Activated T-helper 9 cell treated with anti-CD3 and anti-CD28 coated beads, Interleukin-2, amount 50 U/mL, for 16 hours (primary cell): ENCODE data around the gene MSRB3.
"Not testable (repeated sequence)": the region's sequence is repeated elsewhere in the genome, so short reads cannot be mapped to it uniquely, and the experiment has no call there.

Experiments
- DNase-seq: peaks from one replicate; pipeline ENCODE4 v3.0.0-alpha.2; 2020; ENCODE audit warnings: low read depth

The MSRB3 gene

DNA sequence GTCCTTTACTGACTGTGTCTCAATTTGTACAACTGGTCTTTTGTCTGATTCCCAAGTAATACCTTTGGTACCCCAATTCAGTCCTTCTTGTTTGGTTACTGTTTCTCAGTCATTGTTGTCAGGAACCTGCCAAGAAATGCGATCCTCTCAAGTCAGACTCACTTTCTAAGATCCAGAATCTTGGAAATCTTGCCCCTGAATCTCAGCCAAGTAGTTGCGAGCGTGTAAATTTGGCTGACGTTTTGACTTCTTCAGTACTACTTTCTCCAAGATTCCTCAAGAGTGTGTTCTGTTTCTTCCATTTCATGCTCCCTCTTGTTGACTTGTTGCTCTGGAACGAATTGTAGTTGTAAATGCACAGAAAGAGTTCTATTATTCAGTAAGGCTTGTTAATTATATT lies 114.0 kb downstream of the MSRB3 start:
- DNase-seq: no peak

DNA sequence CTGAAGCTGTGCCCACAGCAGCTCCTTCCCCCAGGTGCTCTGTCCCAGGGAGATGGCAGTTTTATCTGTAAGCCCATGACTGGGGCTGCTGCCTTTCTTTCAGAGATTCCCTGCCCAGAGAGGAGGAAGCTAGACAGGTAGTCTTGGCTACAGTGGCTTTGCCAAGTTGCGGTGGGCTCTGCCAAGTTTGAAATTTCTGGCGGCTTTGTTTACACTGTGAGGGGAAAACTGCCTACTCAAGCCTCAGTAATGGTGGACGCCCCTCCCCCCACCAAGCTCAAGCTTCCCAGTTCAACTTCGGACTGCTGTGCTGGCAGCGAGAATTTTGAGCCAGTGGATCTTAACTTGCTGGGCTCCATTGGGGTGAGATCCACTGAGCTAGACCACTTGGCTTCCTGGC lies 124.7 kb downstream of the MSRB3 start:
- no peak for DNase-seq

DNA sequence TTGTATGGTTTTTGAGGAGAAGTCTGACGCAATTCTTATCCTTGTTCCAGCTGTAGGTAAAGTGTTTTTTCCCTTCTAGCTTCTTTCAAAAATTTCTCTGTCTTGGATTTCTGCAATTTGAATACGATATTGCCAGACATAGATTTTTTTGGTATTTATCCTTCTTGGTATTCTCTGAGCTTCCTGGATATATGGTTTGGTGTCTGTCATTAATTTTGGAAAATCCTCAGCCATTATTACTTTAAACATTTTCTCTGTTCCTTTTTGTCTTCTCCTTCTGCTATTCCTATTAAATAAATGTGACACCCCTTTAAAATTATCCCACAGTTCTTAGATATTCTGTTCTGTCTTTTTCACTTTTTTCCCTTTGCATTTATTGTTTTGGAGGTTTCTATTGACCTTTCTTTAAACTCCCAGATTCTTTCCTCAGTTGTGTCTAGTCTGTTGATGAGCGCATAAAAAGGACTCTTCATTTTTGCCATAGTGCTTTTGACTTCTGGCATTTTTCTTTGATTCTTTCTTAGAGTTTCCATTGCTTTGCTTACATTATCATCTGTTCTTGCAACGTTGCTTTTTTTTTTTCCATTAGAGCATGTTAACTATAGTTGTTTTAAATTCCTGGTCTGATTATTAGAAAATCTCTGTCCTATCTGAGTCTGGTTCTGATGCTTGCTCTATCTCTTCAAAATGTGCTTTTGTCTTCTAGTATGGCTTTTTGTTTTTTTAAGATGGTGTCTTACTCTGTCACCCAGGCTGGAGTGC lies 129.1 kb downstream of the MSRB3 start:
- DNase-seq: no peak

DNA sequence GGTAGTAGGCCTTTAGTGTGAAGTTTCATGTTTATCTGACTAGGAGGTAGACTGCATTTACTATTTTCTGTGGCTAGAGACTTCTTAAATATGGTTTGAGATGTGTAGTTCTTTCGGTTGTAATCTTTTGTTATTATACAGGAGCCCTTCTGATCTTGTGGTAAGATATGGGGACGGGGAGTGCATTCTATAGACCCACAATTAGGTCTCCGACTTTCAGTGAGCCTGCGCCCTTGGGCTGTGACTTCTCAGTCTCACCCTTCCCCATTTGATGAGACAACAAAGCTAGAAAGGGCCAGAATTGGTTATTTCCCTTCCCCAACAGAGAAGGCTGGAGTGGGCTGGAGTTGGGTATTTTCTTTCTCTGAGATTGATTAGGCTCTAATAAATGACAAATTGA lies 130.0 kb downstream of the MSRB3 start:
- no peak for DNase-seq

DNA sequence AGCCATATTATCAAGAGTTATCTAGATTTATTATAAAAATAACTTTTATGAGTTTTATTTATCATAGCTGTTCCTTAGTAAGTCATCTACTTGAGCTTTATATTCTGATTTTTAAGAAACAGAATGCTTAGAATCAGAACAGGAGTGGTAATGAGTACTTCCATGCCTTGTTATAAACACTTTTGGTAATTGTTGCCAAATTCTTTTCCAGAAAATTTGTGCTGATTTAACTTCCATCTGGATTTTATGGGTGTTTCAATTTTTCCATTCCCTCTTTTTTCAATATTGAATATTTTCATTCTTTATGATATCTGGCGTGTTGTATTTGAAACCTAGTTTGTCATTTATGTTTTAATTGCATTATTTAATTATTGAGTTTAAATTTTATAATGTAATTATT lies 131.2 kb downstream of the MSRB3 start:
- no peak for DNase-seq

DNA sequence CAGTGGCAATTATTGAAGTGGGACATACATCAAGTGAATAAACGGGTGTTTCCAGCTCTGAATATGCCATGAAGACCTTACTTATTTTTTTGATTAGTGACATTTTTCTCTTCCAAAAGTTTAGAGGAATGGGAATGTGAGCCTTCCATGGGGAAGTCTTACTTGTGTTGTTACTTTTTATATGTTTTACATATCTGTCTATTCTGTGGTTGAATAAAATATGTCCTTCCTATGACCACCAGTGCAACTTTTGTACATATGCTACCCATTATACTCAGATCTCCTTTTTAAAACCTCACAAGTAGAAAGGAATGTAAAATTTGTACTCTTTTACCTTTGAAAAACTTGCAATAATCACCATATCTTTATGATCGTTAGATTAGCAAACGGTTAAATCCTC lies 132.7 kb downstream of the MSRB3 start:
- no peak for DNase-seq

DNA sequence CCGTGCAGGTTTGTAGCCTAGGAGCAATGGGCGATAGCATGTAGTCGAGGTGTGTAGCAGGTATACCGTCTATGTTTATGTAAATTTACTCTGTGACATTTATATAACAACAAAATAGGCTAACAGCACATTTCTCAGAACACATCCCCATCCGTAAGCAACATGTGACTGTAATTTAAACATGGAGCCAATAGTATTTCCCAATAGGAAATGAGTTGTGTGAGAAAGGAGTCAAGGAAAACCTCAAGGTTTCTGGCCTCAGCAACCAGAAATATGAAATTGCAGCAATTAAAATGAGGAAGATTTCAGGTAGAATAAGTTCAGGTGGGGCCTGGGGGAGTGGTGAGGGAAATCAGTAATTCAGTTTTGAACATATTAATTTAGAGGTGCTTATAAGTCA lies 136.0 kb downstream of the MSRB3 start:
- no peak for DNase-seq

DNA sequence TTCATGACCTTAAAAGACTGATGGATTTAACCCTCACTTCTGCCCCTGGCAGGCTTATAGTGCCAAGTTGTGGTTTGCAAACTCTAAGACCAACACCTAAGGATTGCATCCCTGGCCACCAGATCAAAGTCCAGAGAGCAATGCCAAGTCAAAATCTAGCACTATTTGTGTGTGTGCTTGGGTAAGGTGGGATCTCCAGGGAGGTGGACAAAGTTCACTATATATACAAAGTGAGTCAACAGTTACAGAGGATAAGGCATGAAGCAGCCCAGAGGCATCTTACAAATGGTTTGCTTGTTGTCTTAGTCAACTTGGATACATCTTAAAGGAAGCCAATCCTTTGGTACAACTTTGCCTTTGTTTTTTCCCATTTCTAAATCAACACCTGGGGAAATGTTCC lies 137.3 kb downstream of the MSRB3 start:
- no peak for DNase-seq

DNA sequence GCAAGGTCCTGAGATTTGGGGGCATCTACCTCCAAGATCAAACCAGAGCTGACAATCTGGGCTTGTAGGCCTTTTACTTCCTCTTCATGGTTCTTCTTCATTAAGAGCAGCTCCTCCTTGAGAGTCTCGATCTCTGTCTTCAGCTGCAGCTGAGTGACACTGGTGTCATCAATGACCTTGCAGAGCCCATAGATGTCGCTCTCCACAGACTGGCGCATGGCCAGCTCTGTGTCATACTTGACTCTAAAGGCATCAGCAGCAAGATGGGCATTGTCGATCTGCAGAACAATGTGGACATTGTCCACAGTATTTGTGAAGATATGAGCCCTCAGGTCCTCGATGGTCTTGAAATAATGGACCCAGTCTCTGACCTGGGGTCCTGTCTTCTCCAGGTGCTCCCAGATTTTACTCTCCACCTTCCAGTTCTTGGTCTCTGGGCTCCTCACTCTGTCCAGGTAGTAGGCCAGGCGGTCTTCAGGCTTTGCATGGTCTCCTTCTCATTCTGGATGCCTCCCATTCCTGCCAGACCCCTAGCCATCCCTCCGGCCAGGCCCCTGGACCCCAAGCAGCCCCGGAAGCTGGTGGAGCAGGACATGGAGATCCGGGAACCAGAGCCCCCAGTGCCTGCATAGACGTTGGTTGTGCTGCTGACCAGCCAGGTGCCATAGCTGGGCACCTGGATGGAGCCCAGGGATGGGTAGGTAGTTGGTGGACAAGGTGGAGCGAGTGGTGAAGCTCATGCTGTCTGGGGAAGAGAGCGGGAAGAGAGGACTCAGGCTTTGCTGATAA lies 141.0 kb downstream of the MSRB3 start:
- DNase-seq: no peak

DNA sequence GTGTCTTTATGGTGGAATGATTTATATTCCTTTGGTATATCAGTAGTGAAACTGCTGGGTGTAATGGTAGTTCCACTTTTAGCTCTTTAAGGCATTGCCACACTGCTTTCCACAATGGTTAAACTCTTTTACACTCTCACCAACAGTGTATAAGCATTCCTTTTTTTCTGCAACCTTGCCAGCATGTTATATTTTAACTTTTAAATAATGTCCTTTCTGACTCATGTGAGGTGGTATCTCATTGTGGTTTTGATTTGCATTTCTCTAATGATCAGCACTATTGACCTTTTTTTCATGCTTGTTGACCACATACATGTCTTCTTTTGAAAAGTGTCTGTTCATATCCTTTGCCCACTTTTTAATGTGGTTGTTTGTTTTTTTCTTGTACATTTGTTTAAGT lies 142.5 kb downstream of the MSRB3 start:
- DNase-seq: no peak

DNA sequence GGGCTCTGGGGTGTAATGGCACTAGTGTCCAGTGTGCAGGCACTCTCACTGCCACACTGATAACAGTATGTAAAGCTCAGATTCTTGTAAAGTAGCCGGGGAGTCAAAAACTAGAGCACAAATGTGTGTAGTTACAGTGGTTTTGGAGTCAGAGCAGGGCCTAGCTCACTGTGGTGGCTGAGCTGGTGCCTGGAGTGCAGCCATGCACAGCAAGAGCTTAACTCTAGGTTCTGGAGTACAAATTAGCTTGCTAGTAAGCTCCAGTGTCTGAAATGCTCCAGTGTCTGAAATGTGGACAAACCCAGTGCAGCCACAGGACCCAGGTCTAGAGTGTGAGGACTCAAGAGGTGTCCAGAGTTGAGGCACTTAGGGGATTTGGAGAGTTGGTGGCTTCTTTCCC lies 149.2 kb downstream of the MSRB3 start:
- DNase-seq: no peak

DNA sequence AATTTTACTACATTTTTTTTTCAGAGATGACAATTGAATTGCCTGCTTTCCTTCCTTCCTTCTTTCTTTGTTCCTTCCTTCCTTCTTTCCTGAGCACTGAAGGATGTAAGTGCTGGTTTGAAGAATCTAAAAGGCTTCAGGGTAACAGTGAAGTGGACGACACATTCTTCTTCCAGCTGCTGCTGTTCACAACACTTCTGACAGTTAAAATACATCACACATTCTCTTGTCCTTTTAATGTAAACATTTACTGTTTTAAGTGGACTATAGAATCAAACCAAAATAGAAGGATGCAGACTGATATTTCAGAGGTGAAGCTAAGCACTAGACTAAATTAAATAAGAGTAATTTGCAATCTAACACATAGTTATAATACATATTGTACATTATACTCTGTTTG lies 151.5 kb downstream of the MSRB3 start:
- DNase-seq: no peak

DNA sequence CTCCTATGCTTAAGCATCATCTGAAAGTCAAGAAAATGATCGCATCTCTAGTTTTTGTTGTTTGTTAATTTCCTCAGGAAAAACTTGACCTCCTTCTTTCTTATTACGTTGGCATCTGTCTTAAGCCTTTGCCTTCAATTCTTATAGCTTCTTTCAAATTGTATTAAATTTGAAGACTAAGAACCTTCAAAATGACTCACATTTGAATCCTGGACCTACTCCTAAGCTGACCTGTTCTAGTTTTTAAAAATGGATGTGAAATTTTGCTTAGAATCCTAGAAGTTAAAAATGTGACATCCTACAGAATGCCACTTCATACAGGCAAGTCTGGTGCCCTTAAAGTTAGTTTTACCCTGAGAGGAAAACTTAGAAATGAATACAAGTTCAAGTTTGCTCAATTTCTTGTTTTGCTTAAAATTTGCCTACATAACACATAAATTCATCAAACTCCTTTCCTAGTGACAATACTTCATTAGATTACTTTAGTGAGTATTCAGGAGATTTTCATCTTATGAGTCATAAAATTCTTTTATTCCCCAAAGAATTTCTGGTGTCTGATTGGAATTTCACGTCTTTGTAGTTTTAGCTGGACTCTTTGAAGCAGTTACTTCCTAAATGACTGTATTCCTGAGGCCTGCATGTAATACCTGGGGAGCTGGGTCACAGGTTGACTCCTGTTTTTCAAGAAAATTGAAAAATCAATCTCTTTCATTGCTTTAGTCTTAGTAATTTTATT lies 152.3 kb downstream of the MSRB3 start:
- no peak for DNase-seq

DNA sequence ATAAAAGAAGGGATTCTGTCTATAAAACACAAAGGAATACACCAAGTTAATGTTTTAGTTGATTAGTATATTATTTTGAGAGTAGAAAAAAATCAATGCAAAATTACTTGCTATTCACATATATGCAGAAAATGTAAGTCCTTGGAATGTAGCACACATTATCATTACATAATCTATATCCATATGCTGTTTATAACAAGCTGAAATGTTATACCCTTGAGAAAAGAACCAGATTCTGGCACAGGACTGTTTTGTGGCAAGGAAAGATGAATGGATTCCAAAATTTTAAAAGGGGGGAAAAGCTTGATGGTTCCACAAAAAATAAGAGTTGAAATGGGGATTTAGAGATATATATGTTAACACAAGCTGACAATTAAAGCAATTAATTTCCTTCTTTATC lies 153.6 kb downstream of the MSRB3 start:
- DNase-seq: no peak

DNA sequence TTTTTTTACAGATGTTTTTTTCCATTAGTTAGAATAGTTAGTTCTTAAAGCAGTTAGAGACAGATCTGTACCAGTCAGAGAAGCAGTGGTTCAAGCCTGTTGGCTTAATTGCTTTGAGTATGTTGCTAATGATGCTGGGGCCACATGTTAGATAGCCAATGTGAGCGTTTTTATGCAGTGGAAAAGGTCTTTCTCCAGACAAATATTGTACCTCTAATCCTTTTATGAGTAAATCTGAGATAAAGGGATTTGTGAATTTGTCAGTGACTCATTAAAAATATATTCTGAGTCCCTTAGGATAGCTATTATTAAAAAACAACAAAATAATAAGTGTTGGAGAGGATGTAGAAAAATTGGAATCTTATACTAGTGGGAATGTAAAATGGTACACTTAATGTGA lies 154.2 kb downstream of the MSRB3 start:
- no peak for DNase-seq

DNA sequence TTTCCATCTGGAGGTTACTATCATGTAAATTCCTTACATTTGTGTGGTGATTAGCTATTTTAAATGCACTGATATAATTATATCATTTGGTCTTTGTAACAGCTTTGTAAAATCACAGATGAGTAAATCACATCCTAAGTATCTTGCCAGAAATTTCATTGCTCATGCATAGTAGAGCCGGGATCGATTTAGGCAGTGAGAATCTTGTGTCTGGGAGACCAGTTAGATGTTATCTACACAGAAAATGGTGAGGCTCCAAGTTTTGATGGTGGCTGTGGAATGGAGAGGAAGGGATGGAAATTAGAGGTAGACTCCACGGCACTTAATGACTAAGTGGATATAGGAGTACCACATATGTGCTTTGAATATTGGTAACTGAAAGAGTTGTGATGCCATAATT lies 156.3 kb downstream of the MSRB3 start:
- DNase-seq: no peak

DNA sequence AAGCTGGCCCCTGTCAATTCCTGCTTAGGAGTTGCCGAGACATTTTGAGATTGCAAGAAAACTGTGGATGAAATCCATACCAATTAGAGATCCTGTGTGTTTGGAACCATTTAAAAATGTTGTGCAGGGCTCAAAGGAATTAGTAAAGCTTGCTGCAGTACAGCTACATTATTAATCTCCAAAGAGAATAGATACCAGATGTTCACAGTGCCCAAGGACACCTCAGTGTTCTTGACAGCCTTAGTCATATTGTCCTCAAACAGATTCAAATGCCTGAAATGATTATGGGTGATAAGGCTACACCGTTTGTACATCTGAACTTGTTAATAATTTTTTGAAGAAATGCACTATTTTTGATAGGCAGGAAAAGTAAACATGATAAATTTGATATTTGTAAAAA lies 164.6 kb downstream of the MSRB3 start:
- DNase-seq: no peak

DNA sequence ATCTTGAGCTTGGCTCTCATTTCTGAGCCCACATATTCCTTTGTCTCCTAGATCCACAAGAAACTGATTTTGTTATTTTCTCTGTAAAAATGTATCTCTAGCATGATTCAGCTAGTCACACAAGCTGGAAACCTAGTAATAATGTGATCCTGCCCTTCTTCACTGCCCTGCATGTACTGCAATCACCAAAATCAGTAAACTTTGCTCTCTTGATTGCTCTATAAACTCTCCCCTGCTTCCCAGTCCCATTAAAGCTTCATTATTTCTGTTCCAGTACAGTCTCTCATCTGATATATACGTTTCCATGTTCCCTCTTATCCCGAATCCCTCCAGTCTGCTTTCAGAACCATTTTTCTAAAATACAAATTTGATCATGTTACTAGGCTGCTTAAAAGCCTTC lies 166.5 kb downstream of the MSRB3 start:
- DNase-seq: no peak

DNA sequence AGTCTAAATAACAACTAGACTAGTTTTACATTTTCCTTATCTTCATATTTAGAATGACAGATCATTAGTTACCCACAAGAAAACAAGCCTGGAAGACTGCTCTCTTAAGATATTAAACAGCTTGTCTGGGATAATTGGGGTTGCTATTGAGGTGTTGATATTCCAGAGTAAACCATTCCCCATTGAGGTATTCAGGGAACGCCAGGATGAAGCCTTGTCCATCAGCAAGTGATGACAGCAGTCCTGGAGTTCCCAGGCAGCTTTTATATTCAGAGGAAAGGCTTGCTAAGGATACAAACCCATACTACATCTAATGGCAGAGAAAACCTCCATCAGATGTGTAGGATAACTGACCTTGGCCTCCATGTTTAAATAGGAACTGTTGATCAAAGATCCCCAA lies 168.4 kb downstream of the MSRB3 start:
- no peak for DNase-seq

DNA sequence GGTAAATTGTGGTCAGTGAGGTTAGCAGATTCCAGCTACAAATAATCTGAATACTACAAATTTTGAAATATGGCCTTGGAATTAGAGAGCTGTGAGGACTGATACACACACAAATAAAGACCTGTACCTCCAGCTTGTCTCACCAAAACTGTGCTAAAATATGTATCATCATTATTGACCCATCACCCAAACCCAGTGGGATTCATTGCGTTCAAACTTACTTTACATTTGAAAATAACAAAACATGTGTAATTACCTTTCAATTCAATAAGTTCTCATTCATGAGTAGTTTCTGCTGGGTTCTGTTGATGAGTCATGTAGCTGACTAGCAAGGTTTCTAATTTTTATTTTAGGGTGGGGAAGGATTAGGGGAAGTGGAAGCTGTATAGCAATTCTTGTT lies 170.9 kb downstream of the MSRB3 start:
- no peak for DNase-seq

DNA sequence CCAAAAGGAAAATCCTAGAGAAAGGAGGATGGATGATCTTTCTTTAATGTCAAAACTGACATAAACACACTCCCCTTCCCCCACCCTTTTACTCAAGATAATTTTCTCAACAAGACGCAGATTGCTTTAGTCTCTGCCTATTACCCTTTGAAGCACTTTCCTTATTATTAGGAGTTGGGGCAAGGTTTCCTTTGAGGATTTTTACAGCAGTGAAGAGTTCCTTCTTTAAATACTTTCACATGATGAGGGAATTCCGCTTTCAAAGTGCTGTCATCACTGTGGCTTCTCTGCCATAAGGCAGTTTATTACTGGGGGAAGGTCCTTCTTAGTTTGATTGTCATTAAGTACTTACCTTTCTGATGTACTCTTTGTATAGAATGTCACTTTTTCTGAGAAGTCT lies 172.1 kb downstream of the MSRB3 start:
- no peak for DNase-seq

DNA sequence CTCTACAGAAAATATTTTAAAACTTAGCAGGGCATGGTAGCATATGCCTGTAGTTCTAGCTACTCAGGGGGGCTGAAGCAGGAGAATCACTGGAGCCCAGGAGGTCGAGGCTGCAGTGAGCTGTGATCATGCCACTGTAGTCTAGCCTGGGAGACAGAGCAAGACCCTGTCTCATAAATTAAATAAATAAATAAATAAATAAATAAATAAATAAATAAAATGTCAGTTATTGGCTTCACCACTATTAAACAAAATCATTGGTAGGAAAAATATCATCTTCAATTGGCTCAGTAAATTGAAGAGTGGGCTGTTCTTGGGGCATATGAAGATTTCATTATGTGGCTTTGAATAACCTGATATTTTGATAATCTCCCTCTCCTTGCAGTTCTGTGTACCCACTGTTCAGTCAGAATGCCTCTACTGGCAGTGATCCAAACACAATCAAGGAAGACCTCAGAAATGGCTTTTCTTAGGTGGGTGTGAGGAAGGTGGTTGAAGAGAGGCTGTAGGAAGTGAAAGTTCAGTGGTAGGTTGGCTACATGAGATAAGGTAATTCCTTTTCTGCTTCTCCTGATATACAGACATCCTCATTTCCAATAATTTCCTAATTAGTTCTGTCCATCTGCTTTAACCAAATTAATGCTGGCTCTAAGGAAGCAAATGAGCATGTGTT lies 175.8 kb downstream of the MSRB3 start:
- DNase-seq: no peak

DNA sequence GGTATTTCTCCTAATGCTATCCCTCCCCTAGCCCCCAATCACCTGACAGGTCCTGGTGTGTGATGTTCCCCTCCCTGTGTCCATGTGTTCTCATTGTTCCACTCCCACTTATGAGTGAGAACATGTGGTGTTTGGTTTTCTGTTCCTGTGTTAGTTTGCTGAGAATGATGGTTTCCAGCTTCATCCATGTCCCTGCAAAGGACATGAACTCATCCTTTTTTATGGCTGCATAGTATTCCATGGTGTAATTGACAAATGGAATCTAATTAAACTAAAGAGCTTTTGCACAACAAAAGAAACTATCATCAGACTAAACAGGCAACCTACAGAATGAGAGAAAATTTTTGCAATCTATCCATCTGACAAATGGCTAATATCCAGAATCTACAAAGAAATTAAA lies 178.9 kb downstream of the MSRB3 start:
- not testable (repeated sequence) for DNase-seq
